HEK293T (cell line): ENCODE measurements around the gene ATP6V1G2.

Source experiments
- ARNT ChIP-seq: fragments of 450-650 bp; IDR thresholded peaks from 2 replicates; pipeline ENCODE4 v1.6.1; 2017; ENCODE audit warnings: mild to moderate bottlenecking
- BHLHE40 ChIP-seq: fragments of 450-650 bp; IDR thresholded peaks from 2 replicates; pipeline ENCODE4 v1.6.1; 2016; ENCODE audit warnings: mild to moderate bottlenecking, moderate library complexity, borderline replicate concordance
- ELF4 ChIP-seq: fragments of 450-650 bp; IDR thresholded peaks from 2 replicates; pipeline ENCODE4 v1.6.1; 2017; ENCODE audit warnings: antibody characterized with exemption
- FOXM1 ChIP-seq: fragments of 450-650 bp; IDR thresholded peaks from 2 replicates; pipeline ENCODE4 v1.6.1; 2017; ENCODE audit warnings: mild to moderate bottlenecking, borderline replicate concordance
- LEF1 ChIP-seq: fragments of 450-650 bp; IDR thresholded peaks from 2 replicates; pipeline ENCODE4 v1.6.1; 2017; ENCODE audit warnings: mild to moderate bottlenecking, borderline replicate concordance
- SP1 ChIP-seq: fragments of 450-650 bp; IDR thresholded peaks from 2 replicates; pipeline ENCODE4 v1.6.1; 2017
- SUZ12 ChIP-seq: fragments of 450-650 bp; IDR thresholded peaks from 2 replicates; pipeline ENCODE4 v1.6.1; 2016; ENCODE audit warnings: mild to moderate bottlenecking

- no peak for TF ChIP-seq SUZ12
- no peak for TF ChIP-seq FOXM1
- TF ChIP-seq BHLHE40 = no peak
- no peak for TF ChIP-seq ELF4
- no peak for TF ChIP-seq SP1
- no peak for TF ChIP-seq LEF1
- TF ChIP-seq ARNT = no peak
These were observed 48.6 kb downstream of the ATP6V1G2 start, which contains the start of gene MICB for GRCh38 chr6:31497531-31498476.
